DMS53 treated with DMSO at 0.1 percent for 48 hours (cell line): ENCODE data around the gene SSC5D.
A peak's percentile ranks its signal among the peaks of the same experiment; 100 is the strongest.
"Not testable (repeated sequence)": the region's sequence is repeated elsewhere in the genome, so short reads cannot be mapped to it uniquely, and the experiment has no call there.

Experiments used
- DNase-seq: peaks from one replicate; lab custom pipeline; 2025; ENCODE audit not compliant: unreplicated experiment; lab: John Stamatoyannopoulos, UW

The SSC5D gene

DNA sequence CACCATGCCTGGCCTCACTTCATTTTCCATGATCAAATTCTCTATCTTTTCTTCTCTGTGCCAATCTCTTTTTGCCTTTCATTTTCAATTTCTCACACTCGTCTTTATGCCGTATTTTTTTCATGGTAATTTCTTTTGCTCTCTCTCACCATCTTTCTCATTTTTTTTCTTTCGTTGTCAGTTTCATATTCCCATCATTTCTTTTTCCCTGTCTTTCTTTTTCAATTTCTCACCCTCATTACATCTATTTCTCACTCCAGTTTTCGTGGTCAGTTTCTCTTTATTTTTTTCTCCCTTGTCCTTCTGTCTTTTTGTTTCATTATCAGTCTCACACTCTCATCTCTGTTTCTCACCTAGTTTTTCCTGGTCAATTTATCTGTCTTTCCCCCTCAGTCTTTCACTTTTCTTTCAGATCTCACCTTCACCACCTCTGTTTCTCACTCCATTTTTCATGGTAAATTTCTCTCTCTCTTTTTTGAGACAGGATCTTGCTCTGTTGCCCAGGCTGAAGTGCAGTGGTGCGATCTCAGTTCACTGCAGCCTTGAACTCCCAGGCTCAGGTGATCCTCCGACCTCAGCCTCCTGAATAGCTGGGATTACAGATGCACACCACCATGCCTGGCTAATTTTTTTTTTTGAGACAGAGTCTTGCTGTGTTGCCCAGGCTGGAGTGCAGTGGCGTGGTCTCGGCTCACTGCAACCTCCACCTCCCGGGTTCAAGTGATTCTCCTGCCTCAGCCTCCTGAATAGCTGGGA, 14.1 kb downstream of the SSC5D start:
- DNase-seq: no peak

DNA sequence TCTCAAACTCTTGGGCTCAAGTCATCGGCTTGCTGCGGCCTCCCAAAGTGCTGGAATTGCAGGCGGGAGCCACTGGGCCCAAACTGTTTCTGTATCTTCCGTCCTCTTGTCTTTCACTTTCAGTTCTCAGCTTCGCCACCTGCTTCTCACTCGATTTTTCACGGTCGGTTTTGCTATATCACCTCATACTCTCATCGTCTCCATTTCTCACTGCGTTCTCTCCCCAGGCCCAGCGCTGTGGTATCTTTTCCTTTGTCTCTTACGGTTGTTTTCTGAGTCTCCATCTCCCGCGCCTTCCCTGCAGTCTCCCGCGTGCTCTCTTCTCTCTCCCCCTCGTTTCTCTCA, 14.9 kb downstream of the SSC5D start:
- no peak for DNase-seq

DNA sequence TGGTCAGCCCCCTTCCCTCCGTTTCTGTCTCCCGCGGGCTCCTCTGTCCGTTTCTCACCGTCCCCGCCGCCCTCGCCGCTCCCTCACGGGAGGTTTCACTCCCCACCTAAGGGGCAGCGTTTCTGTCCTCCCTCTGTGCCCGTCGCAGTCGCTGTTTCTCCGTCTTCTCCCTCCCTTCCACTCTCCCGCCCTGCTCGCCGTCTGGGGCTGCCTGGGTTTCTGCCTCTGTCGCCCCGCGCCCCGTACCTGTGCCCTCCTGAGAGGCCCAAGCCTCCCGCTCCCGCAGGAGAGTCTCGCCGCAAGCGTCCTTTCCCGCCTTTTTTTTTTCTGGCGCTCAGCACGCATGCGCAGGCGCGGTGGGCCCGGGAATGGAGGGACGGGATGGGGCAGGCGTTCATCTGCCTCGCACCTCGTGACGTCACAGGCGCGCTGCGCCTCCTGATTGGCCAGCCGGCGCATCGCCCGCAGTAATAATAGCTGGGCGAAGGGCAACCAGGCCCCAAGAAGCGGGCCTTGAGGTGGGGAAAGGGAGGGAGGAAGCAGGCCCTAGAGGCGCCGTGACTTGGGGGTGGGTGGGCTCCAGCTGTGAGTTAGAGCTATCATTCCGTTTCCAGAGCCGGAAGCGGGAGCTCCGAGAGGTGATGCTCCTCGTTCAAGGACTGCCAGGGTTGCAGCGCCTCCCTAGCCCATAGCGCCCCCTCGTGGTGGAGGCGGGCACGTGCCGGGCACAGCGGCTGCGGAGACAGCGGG, 15.4 kb downstream of the SSC5D start:
- DNase-seq: peak; percentile 89

DNA sequence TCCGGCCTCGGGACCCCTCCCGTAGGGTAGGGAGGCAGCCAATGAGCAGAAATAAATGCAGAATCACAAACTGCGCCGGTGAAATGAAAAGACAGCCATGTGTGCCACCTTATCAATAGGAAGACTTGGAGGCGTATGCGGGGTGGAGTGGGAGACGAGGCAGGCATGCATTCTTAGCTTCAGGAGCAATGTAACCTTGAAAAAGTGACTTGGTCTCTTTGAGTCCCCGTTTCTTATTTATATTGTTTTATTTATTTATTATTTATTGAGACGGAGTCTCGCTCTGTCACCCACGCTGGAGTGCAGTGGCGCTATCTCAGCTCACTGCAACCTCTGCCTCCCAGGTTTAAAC, 16.0 kb downstream of the SSC5D start:
- DNase-seq: no peak

DNA sequence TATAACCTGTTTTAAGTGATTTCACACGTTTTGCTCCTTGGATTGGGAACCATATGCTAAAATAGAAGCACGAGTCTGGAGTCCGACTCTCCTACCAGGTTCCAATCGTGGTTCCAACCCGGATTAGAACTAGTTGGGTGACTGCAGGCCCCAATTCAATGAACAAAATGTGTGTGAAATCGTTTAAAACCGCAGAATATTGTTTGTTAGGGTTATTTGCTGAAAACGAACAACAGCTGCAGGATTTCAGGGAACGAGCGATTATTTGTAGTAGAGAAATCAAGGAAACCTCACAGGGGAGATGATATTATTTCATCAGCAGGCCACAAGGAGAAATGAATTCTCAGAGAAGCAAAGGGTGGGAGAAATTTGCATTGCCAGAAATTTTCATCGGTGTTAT, 16.7 kb downstream of the SSC5D start:
- DNase-seq: no peak

DNA sequence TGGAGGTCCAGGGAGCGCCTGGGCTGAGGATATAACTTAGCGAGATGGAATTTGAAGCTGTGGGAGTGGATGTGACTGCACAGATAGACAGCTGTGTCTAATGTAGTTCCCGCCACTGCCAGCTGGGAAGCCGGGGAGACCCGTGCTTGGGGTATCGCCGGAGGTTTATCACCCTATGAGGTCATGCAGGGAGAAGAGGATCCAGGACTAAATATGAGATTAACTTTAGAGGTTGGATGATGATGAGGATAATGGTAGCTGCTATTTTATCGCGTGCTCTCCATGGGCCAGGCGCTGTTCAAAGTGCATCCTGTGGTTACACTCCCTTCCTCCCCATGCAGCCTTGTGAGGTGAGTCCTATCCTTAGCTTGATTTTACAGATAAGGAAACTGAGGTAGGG, 19.9 kb downstream of the SSC5D start:
- no peak for DNase-seq

DNA sequence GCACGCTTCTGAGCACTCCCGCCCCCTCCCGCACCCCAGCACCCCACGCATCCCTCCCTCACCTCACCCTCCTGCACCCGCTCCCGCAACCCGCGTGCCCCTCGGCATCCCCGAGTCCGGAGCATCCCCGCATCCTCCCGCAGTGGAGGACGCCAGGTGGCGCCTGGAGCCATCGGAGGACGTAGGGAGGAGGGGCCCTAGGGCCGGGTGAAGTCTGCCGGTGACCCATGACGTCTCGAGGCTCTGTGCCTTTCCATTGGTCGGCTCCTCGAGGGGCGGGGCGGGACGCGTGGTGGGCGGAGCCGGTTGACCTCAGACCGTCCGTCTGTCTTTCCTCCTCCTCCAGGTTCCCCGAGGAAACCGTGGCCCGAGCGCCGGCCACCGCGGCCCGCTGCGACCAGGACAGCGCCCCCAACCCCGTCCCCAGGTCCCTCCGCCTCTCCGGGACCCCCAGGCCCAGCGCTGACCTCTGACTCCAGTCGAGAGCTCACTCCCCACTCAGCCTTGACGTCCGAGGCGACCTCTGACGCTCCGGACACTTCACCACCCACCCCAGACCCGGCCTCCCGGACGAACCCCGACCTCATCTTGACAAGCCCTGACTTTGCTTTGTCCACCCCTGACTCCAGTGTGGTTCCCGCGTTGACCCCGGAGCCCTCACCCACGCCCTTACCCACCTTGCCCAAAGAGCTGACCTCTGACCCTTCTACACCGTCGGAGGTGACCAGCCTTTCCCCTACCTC, 28.8 kb downstream of the SSC5D start:
- peak; percentile 74 for DNase-seq

DNA sequence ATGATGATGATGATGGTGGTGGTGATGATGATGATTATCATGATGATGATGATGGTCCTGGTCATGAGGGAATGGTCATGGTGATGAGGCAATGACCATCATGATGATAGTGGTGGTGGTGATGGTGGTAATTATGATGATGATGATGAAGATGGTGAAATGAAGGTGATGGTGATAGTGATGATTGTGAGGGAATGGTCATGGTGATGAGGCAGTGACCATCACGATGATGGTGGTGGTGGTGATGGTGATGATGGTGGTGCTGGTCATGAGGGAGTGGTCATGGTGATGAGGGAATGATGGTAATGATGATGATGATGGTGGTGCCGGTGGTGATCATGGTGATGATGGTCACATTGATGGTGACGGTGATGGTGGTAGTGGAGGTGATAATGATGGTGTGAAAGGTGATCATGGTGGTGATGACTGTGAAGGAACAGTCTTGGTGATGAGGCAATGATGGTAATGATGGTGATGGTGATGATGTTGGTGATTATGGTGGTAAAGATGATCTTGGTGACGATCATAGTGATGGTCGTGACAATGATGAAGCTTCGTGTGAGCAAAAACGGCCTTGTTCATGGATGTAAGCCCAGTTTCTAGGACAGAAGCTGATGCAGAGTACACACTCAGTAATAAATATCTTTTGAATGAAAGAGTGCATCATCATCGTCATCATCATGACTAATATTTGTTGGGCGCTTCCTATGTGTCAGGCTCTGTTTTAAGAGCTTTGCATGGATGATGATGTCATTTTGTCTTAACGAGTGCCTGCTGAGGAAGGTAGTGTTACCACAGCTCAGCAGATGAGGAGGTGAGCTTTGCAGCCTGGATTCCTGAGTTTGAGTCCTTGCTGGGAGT, 31.4 kb downstream of the SSC5D start:
- DNase-seq: peak; percentile 74

DNA sequence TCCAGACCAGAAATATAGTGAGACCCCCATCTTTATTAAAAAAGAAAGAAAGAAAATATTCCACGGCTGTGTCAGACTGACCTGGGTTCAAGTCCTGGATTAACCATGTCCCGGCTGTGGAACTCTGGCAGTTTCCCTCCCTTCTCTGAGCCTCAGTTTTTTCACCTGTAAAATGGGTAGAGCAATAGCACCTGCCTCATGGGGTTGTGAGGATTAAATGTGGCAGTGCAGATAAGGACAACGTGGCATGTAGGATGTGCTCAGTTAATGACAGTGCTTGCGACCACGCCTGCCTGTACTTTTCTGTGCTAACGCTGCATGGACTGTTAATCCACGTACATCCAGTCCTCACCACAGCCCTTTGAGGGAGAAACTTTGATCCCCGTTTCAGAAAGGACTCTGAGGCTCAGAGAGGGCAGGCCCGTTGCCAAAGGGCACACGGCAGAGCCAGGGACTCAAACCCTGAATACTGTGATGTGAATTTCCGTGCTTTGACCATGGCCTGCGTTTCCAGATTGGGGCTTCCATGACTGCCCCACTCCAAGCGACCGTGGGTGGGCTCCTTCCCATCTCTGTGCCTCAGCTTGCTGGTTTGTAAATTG, 32.6 kb downstream of the SSC5D start:
- DNase-seq: no peak

DNA sequence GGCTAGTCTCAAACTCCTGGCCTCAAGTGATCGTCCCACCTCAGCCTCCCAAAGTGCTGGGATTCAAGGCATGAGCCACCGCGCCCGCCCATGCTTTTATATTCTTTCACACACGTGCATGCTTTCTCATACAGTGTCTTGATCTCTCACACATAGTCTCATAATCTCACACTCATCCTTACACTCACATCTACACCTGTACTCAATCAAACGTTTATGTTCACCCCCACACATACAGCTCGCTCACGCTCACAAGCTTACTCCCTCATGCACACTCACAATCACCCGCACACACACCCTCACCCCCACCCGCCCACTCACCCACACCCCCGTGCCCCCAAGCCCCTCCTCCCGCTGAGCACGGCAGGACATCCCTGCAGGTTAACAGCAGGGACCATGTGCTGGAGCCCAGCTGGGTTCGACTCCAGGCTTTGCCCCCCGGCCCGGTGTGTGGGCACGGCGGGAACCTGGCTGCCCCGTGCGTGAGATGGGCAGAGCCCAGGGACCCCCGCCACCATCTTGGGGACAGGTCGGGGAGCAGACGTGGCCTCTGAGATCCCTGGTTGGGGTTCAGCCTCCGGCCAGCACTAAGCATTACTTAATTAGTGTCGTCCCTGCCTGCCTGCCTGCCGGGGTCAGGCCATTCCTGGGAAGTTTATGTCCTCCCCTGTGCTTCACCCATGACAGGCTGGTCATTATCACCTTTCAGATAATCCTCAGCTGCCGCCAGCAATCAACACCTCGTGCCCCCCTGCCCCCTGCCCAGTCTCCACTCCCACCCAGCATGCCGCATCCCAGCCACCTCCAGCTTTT, 37.3 kb downstream of the SSC5D start:
- DNase-seq: no peak

DNA sequence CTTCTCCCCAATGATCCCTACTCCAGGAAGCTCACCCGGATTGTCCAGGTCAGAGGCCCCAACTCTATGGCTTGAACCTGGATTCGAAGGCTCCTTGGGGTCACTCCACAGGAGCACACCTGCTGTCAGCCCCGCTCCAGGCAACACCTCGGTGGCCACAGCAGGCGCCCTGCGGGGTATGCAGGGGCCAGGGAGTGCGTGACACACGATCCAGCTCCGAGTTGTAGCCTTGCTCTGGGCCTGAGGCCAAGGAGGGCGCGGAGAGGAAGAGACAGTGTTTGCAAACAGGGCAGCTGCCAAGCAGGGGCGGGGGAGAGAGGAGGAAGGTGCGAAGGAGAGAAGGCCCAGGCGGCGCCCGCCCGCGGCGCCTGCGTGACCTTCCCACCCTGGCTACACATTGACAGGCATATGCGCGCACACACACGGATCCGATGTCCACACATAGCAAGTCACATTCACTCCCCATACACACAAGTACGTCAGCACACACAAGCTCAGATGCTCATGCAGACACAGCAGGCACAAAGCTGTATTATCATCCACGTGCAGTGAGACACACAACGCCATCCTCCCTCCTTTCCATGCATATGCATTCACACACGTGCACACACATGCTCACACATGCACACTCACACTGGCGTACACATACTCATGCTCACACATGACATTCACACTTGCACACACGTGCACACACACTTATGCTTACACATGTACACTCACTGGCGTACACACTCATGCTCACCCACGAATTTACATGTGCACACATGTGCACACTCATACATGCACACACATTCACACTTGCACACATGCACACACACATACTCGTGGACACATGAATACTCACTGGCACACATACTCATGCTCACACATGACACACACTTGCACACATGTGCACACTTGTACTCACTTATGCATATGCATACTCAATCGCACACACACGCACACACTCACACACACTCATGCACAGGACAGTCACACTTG, 38.3 kb downstream of the SSC5D start:
- peak; percentile 91 for DNase-seq

DNA sequence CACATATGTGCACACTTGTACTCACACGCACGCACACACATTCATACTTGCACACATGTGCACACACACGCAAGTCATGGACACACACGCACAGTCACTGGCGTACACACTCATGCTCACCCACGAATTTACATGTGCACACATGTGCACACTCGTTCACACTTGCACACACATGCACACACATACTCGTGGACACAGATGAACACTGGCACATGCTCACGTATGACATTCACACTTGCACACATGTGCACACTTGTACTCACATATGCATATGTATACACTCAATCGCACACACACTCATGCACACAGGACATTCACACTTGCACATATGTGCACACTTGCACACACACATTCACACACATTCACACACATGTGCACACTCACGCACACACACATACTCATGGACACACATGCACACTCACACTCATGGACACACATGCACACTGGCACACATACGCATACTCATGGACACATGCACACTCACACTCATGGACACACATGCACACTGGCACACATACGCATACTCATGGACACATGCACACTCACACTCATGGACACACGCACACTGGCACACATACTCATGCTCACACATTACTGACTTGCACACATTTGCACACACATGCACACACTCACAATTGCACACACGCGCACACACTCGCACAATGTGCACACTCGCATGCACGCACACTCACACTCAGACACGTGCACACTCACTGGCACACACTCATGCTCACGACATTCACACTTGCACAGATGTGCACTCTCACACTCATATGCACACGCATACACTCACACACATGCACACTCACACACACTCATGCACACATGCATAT, 39.2 kb downstream of the SSC5D start:
- no peak for DNase-seq

DNA sequence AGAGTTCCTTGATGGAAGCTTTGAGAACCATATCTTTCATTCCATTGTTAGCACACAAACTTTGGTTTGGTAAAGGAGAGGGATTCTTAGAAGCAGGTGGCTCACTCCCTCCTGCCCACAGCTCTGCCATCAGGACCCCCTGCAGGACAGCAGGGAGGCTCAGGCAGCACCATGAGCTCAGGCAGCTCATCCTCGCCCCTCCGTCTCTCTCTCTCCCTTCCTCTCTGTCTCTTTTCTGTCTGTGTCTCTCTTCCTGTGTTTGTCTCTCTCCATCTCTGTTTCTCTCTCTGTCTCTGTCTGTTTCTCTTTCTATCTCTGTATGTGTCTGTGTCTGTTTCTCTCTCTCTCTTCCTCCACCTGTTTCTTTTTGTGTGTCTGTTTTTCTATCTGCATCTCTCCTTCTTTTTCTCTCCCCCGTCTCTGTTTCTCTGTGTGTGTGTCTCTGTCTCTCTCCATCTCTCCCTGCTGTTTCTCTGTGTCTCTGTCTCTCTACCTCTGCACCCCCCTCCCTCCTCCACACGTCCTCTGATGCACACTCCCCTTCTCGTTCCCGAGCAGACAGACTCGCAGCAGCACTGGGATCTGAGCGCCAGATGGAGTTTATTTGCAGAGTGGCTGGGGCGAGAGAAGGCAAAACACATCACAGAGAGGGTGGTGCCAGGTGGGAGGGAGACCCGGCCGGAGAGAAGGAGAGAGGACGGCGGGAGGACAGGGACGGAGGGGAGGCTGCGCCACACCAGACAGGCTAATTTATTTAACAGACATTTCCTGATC, 40.0 kb downstream of the SSC5D start:
- peak; percentile 91 for DNase-seq

DNA sequence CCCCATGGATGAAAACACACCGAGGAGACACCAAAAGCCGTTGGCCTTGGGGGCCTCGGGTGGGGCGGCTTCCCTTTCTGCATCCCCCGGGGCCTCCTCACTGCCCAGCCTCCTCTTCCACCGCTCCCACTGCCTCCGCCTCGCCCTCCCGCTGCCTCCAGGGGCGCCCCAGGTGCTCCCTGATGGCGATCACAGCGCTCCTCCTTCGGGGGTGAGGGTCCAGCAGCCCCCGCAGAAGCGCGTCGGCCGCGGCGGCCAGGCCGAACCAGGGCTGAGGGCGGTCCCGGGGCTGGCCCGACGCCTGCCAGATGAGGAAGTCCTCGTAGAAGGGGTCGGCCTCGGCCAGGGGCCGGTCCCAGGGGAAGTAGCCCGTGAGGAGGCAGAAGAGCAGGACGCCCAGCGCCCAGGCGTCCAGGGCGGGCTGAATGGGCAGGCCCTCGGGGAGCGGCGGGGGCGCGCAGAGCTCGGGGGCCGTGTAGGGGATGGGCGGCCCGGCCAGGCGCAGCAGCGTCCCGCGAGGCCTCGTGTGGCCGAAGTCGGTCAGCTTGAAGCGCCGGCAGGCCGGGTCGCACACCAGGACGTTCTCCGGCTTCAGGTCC, 41.5 kb downstream of the SSC5D start:
- DNase-seq: no peak

DNA sequence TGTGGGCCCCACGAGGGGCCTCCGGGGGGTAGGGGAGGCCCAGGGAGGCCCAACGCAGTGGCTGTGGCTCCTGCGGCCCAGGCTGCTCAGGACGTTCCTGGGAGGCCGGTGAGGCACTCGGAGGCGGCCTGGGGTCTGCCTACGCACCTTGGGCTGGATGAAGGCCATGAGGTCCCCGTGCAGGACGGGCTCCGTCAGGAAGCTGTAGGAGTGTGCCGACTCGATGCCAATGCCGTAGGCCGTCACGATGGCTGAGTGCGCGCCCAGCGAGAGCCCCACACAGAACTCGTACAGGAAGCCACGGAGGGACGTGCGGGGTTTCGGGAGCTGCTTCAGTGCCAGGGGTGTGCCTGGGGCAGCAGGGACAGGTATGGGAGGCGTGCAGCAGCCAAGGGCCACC, 42.8 kb downstream of the SSC5D start:
- DNase-seq: no peak

DNA sequence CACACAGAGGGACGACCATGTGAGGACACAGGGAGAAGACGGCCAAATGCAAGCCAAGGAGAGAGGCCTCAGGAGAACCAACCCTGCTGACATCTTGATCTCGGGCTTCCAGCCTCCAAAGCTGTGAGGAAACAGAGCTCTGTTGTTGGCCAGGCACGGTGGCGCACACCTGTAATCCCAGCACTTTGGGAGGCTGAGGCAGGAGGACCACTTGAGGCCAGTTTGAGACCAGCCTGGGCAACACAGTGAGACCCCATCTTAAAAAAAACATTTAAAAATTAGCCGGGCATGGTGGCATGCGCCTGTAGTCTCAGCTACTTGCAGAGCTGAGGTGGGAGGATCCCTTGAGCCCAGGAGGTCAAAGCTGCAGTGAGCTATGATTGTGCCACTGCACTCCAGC, 46.0 kb downstream of the SSC5D start:
- DNase-seq: not testable (repeated sequence)
